Tibial nerve (tissue), 4 donors: ENCODE measurements around the gene DHRS13. TPM values are rescaled to one million over a fixed set of nuclear protein-coding genes. Genes with fewer than 3 reads are reported as not detected.
"Not testable (repeated sequence)": the region's sequence is repeated elsewhere in the genome, so short reads cannot be mapped to it uniquely, and the experiment has no call there.

Experiments used
- DNase-seq, 2 donors: peaks; one replicate each; pipeline ENCODE4 v3.0.0-alpha.2; 2019; ENCODE audit warnings: low spot score in 2 of 2
- H3K27ac ChIP-seq, 4 donors: fragments of 200-600 bp; sonication (generic) in 3 of 4; one replicate each; pipeline ENCODE4 v1.5.1; 2017 to 2019; ENCODE audit warnings: mild to moderate bottlenecking in 1 of 4
- H3K27me3 ChIP-seq, 2 donors: fragments of 200-600 bp; sonication (generic) in 1 of 2; one replicate each; pipeline versions ENCODE4 v1.5.1 to v1.6.0; 2017 to 2019
- H3K36me3 ChIP-seq, 3 donors: fragments of 200-600 bp; sonication (generic); one replicate each; pipeline ENCODE4 v1.5.1; 2018 to 2019
- H3K4me1 ChIP-seq, 4 donors: fragments of 200-600 bp; sonication (generic) in 3 of 4; one replicate each; pipeline ENCODE4 v1.5.1; 2017 to 2019
- H3K4me3 ChIP-seq, 4 donors: fragments of 200-600 bp; sonication (generic) in 3 of 4; one replicate each; pipeline ENCODE4 v1.5.1; 2017 to 2019; ENCODE audit warnings: mild to moderate bottlenecking in 1 of 4, moderate library complexity in 1 of 4
- H3K9me3 ChIP-seq, 4 donors: fragments of 200-600 bp; sonication (generic) in 3 of 4; one replicate each; pipeline ENCODE4 v1.5.1; 2017 to 2019
- EP300 ChIP-seq, 2 donors: sonication (generic); formaldehyde crosslinking; IDR thresholded peaks; one replicate each; pipeline ENCODE4 v1.6.1; 2017; ENCODE audit warnings: antibody characterized with exemption in 2 of 2, mild to moderate bottlenecking in 1 of 2
- POLR2A ChIP-seq, 2 donors: fragments of 450-650 bp; IDR thresholded peaks; one replicate each; pipeline ENCODE4 v1.6.1; 2017; ENCODE audit warnings: antibody characterized with exemption in 2 of 2, mild to moderate bottlenecking in 2 of 2, moderate library complexity in 2 of 2
- WGBS, 2 donors: methylation state at CpG; one replicate each; pipeline ENCODE4 v1.1.5; 2018; 5-methylcytosine and 5-hydroxymethylcytosine counted together
- total RNA-seq, 4 donors: library from RNA; depleted of rRNA; stranded (reverse); fragments of >200 nt; gene quantifications; one replicate each; pipeline ENCODE4 v1.1.0, GENCODE V29; 2016
- TF ChIP-seq, protein P1 (sequence below), 5 experiments: fragments of 200-600 bp in 3 of 5; fragments of 450-650 bp in 2 of 5; sonication (generic) in 3 of 5; IDR thresholded peaks; one replicate each; pipeline ENCODE4 v1.5.1; 2016 to 2019; ENCODE audit warnings: antibody characterized with exemption in 5 of 5, mild to moderate bottlenecking in 3 of 5, moderate library complexity in 2 of 5

Gene DHRS13
- total RNA-seq, 4 donors from 2014 or later: 2.4 to 21.9 (median 8.8) TPM

DNA sequence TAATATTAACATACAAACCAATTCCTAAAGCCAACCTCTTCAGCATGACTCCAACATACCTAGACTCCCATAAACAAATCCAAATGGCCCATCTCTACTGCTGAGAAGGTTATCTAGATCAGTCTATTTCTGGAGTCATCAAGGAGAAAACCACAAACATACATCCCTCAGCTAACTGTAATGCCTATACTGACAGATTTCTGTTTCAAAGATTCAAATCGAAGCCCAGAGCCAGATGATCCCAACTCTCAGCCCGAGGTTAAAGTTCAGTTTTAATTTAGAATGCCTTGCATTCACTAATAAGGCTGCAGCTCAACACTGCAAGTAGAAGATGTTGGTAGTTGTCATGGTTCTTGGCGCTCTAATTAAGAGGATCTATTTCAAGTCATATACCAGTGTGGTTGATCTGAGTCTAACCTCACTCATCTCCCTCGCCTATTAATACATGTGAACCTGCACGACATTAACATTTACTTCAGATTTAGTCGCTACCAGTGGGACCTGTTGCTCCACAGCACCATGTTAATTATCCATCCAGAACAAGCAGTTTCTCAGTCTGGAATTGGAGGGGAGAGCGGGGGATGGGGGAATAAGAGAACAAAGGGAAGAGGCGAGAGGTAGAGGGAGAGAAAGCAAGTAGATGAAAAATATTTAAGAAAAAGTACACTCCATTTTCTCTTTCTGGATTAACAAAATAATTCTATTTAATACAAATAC, 33.0 kb upstream of the DHRS13 start:
- H3K4me3 ChIP-seq: no peak overlapping the region
- peak overlapping the region; percentile 21 to 85 (median 58) for H3K27ac ChIP-seq
- DNase-seq: no peak
- H3K4me1 ChIP-seq: peaks cover 0 to 87% (median 52%) of the 10 kb centered on the region in 4 donors
- H3K36me3 ChIP-seq: no peaks in the 10 kb centered on the region
- H3K27me3 ChIP-seq: no peaks in the 10 kb centered on the region
- no peaks in the 10 kb centered on the region for H3K9me3 ChIP-seq
- WGBS, 2 donors: 77 to 79% methylated on average over 8 of the region's 8 CpGs
- TF ChIP-seq POLR2A (IDR thresholded peaks at IDR 0.05): no peak
- TF ChIP-seq, protein P1, sequence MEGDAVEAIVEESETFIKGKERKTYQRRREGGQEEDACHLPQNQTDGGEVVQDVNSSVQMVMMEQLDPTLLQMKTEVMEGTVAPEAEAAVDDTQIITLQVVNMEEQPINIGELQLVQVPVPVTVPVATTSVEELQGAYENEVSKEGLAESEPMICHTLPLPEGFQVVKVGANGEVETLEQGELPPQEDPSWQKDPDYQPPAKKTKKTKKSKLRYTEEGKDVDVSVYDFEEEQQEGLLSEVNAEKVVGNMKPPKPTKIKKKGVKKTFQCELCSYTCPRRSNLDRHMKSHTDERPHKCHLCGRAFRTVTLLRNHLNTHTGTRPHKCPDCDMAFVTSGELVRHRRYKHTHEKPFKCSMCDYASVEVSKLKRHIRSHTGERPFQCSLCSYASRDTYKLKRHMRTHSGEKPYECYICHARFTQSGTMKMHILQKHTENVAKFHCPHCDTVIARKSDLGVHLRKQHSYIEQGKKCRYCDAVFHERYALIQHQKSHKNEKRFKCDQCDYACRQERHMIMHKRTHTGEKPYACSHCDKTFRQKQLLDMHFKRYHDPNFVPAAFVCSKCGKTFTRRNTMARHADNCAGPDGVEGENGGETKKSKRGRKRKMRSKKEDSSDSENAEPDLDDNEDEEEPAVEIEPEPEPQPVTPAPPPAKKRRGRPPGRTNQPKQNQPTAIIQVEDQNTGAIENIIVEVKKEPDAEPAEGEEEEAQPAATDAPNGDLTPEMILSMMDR (IDR thresholded peaks at IDR 0.05): no peak
- no peak for TF ChIP-seq EP300 (IDR thresholded peaks at IDR 0.05)

- peaks cover 0 to 80% (median 42%) of the 10 kb centered on the region in 4 donors for H3K4me1 ChIP-seq
- 92 to 96% methylated on average over 8 of the region's 8 CpGs for WGBS, 2 donors
Observed at GRCh38 chr17:28934508-28934907, 31.6 kb upstream of the DHRS13 start.

GRCh38 chr17:28929787-28930186, 26.9 kb upstream of the DHRS13 start:
- DNase-seq: no peak
- Histone ChIP-seq H3K36me3 (peaks cover 0 to 38% (median 0%) of the 10 kb centered on the region in 3 donors), H3K4me3 (no peak overlapping the region), H3K9me3 (peaks cover 0 to 5% (median 0%) of the 10 kb centered on the region in 4 donors), H3K27ac (no peak overlapping the region), H3K27me3 (no peaks in the 10 kb centered on the region), H3K4me1 (peaks cover 0 to 51% (median 8%) of the 10 kb centered on the region in 4 donors)
- WGBS, 2 donors: 93 to 94% methylated on average over 2 of the region's 2 CpGs
- TF ChIP-seq, protein P1 (IDR thresholded peaks at IDR 0.05): no peak
- TF ChIP-seq EP300 (IDR thresholded peaks at IDR 0.05): no peak
- no peak for TF ChIP-seq POLR2A (IDR thresholded peaks at IDR 0.05)

More at GRCh38 chr17:28934508-28934907, 31.6 kb upstream of the DHRS13 start:
- H3K9me3 ChIP-seq, H3K4me3 ChIP-seq, H3K27me3 ChIP-seq, DNase-seq, H3K36me3 ChIP-seq: not testable (repeated sequence)
- H3K27ac ChIP-seq: peak overlapping the region in 2 of 4 donors; percentile 69 to 85

GRCh38 chr17:28928061-28928460, 25.2 kb upstream of the DHRS13 start:
- Histone ChIP-seq H3K9me3 (peaks cover 0 to 5% (median 0%) of the 10 kb centered on the region in 4 donors), H3K4me3 (no peak overlapping the region), H3K36me3 (peaks cover 0 to 56% (median 0%) of the 10 kb centered on the region in 3 donors), H3K4me1 (peaks cover 0 to 36% (median 4%) of the 10 kb centered on the region in 4 donors), H3K27ac (no peak overlapping the region), H3K27me3 (no peaks in the 10 kb centered on the region)
- TF ChIP-seq, protein P1 (IDR thresholded peaks at IDR 0.05): no peak
- no peak for TF ChIP-seq POLR2A (IDR thresholded peaks at IDR 0.05)
- no peak for TF ChIP-seq EP300 (IDR thresholded peaks at IDR 0.05)
- no peak for DNase-seq
- 88 to 100% methylated on average over 2 of the region's 2 CpGs for WGBS, 2 donors

GRCh38 chr17:28926786-28927185, 23.9 kb upstream of the DHRS13 start:
- peak overlapping the region in 3 of 4 donors; percentile 5 to 50 (median 46) for H3K27ac ChIP-seq

More at GRCh38 chr17:28926786-28927185, 23.9 kb upstream of the DHRS13 start:
- 93 to 96% methylated on average over 4 of the region's 4 CpGs for WGBS, 2 donors
- H3K9me3 ChIP-seq: peaks cover 0 to 5% (median 0%) of the 10 kb centered on the region in 4 donors
- H3K36me3 ChIP-seq: peaks cover 0 to 68% (median 0%) of the 10 kb centered on the region in 3 donors
- DNase-seq: no peak
- no peak overlapping the region for H3K4me3 ChIP-seq
- H3K27me3 ChIP-seq: no peaks in the 10 kb centered on the region
- peaks cover 0 to 28% (median 2%) of the 10 kb centered on the region in 4 donors for H3K4me1 ChIP-seq
- TF ChIP-seq POLR2A (IDR thresholded peaks at IDR 0.05) (no peak), EP300 (IDR thresholded peaks at IDR 0.05) (no peak)
- TF ChIP-seq, protein P1 (IDR thresholded peaks at IDR 0.05): no peak
